Gastroesophageal sphincter (tissue), 3 donors: ENCODE results near the gene RPL27.

Experiments
- CTCF ChIP-seq, 4 experiments: fragments of 200-600 bp in 2 of 4; fragments of 450-650 bp in 2 of 4; sonication (generic) in 1 of 4; IDR thresholded peaks; one replicate each; pipeline ENCODE4 v1.5.1; 2017 to 2019; ENCODE audit warnings: antibody characterized with exemption in 4 of 4, mild to moderate bottlenecking in 2 of 4, moderate library complexity in 2 of 4
- POLR2A ChIP-seq, 2 donors: fragments of 450-650 bp; IDR thresholded peaks; one replicate each; pipeline ENCODE4 v1.6.1; 2017; ENCODE audit warnings: antibody characterized with exemption in 2 of 2, mild to moderate bottlenecking in 2 of 2, moderate library complexity in 1 of 2
- POLR2AphosphoS5 ChIP-seq: sonication (generic); formaldehyde crosslinking; IDR thresholded peaks from one replicate; pipeline ENCODE4 v1.6.1; 2017; ENCODE audit warnings: antibody characterized with exemption

GRCh38 chr17:42992872-42993271 lies 5.3 kb upstream of the RPL27 start:
- no peak for TF ChIP-seq CTCF (IDR thresholded peaks at IDR 0.05)
- TF ChIP-seq POLR2A (IDR thresholded peaks at IDR 0.05): no peak
- no peak for TF ChIP-seq POLR2AphosphoS5
